HG03097 (cell line): ENCODE data around the gene FAM151B.
"Not testable (repeated sequence)": the region's sequence is repeated elsewhere in the genome, so short reads cannot be mapped to it uniquely, and the experiment has no call there.

Experiments
- ATAC-seq: cut with Tn5 transposase; IDR thresholded peaks from one replicate; pipeline ENCODE4 v1.9.1; 2021; ENCODE audit not compliant: unreplicated experiment, low FRiP score

The FAM151B gene

GRCh38 chr5:80487829-80488721 lies at the start of gene FAM151B:
Gene FAM151B (plus strand): TSS chr5:80488100. CDS start chr5:80488124, 24 bp downstream.
- ATAC-seq, result peak; percentile 81

- ATAC-seq, result no peak
Measured at GRCh38 chr5:80438739-80439138, 49.2 kb upstream of the FAM151B start.

GRCh38 chr5:80439213-80439612 lies 48.7 kb upstream of the FAM151B start:
- ATAC-seq, result no peak

- ATAC-seq, result no peak
Measured at GRCh38 chr5:80442742-80443141, 45.2 kb upstream of the FAM151B start.

- ATAC-seq, result no peak
Measured at GRCh38 chr5:80453366-80453765, 34.5 kb upstream of the FAM151B start.

- no peak for ATAC-seq
Measured at GRCh38 chr5:80463269-80463668, 24.6 kb upstream of the FAM151B start.

- no peak for ATAC-seq
Measured at GRCh38 chr5:80466669-80467485, 21.0 kb upstream of the FAM151B start.

- ATAC-seq, result no peak
Measured at GRCh38 chr5:80468131-80468530, 19.8 kb upstream of the FAM151B start.

GRCh38 chr5:80470631-80471030 lies 17.3 kb upstream of the FAM151B start:
- ATAC-seq, result not testable (repeated sequence)

- ATAC-seq, result no peak
Measured at GRCh38 chr5:80474929-80475328, 13.0 kb upstream of the FAM151B start.

- no peak for ATAC-seq
Measured at GRCh38 chr5:80479713-80480112, 8.2 kb upstream of the FAM151B start.

- ATAC-seq, result no peak
Measured at GRCh38 chr5:80480354-80480753, 7.5 kb upstream of the FAM151B start.

GRCh38 chr5:80481019-80481893 lies 6.6 kb upstream of the FAM151B start:
- ATAC-seq, result no peak

- no peak for ATAC-seq
Measured at GRCh38 chr5:80482578-80482977, 5.3 kb upstream of the FAM151B start.

- ATAC-seq, result no peak
Measured at GRCh38 chr5:80483636-80484232, 4.2 kb upstream of the FAM151B start.

- no peak for ATAC-seq
Measured at GRCh38 chr5:80487444-80487828, 464 bp upstream of the FAM151B start.

GRCh38 chr5:80491296-80491695 lies 3.4 kb downstream of the FAM151B start:
- ATAC-seq, result no peak

GRCh38 chr5:80492741-80493140 lies 4.8 kb downstream of the FAM151B start:
- ATAC-seq, result no peak

GRCh38 chr5:80493443-80493842 lies 5.5 kb downstream of the FAM151B start:
- ATAC-seq, result not testable (repeated sequence)

GRCh38 chr5:80495891-80496290 lies 8.0 kb downstream of the FAM151B start:
- no peak for ATAC-seq
